Smooth muscle cell (in vitro differentiated cells): ENCODE measurements around the gene SYNDIG1. TPM values are rescaled to one million over a fixed set of nuclear protein-coding genes. Genes with fewer than 3 reads are reported as not detected.

Experiments
- DNase-seq: peaks from one replicate; lab custom pipeline; 2025; ENCODE audit not compliant: unreplicated experiment; lab: John Stamatoyannopoulos, UW
- H2AFZ ChIP-seq: fragments of 200-600 bp; sonication (generic); 2 replicates; pipeline ENCODE4 v1.6.0; 2016; ENCODE audit warnings: antibody characterized with exemption, low read depth, mild to moderate bottlenecking
- H3F3A ChIP-seq: fragments of 200-600 bp; sonication (generic); 2 replicates; pipeline ENCODE4 v1.6.0; 2017; ENCODE audit warnings: antibody characterized with exemption, low read depth
- H3K27ac ChIP-seq: fragments of 200-600 bp; sonication (generic); 2 replicates; pipeline ENCODE4 v1.5.1; 2016; ENCODE audit warnings: low read depth, mild to moderate bottlenecking
- H3K27me3 ChIP-seq: fragments of 200-600 bp; sonication (generic); 2 replicates; pipeline ENCODE4 v1.6.1; 2016; ENCODE audit warnings: low read depth, mild to moderate bottlenecking
- H3K36me3 ChIP-seq: fragments of 200-600 bp; sonication (generic); 2 replicates; pipeline ENCODE4 v1.5.1; 2016; ENCODE audit warnings: low read depth
- H3K4me1 ChIP-seq: fragments of 200-600 bp; sonication (generic); 2 replicates; pipeline ENCODE4 v1.5.1; 2016; ENCODE audit warnings: low read depth
- H3K4me2 ChIP-seq: fragments of 200-600 bp; sonication (generic); 2 replicates; pipeline ENCODE4 v1.6.0; 2016; ENCODE audit warnings: mild to moderate bottlenecking
- H3K4me3 ChIP-seq: fragments of 200-600 bp; sonication (generic); 2 replicates; pipeline ENCODE4 v1.5.1; 2016; ENCODE audit warnings: mild to moderate bottlenecking
- H3K79me2 ChIP-seq: fragments of 200-600 bp; sonication (generic); 2 replicates; pipeline ENCODE4 v1.6.0; 2016; ENCODE audit warnings: low read depth, mild to moderate bottlenecking
- H3K9ac ChIP-seq: fragments of 200-600 bp; sonication (generic); 2 replicates; pipeline ENCODE4 v1.6.0; 2016; ENCODE audit warnings: low read depth
- H3K9me3 ChIP-seq: fragments of 200-600 bp; sonication (generic); replicated peaks from 2 replicates; pipeline ENCODE4 v1.5.1; 2016; ENCODE audit warnings: low read depth
- H4K20me1 ChIP-seq: fragments of 200-600 bp; sonication (generic); 2 replicates; pipeline ENCODE4 v1.6.0; 2016; ENCODE audit warnings: low read depth
- CTCF ChIP-seq: fragments of 200-600 bp; sonication (generic); IDR thresholded peaks from 2 replicates; pipeline ENCODE4 v1.5.1; 2017; ENCODE audit warnings: borderline replicate concordance, mild to moderate bottlenecking, antibody characterized with exemption; ENCODE audit not compliant: insufficient read depth, poor library complexity, severe bottlenecking
- WGBS: methylation state at CpG from one replicate; pipeline ENCODE4 v1.1.7; 2016; ENCODE audit warnings: low lambda C conversion rate; 5-methylcytosine and 5-hydroxymethylcytosine counted together
- polyA plus RNA-seq: library from polyadenylated mRNA; unstranded; fragments of >200 nt; fragmentation: Nextera tagmentation; extraction: Ambion mirVana; gene quantifications from 2 replicates; pipeline ENCODE4 v1.2.1, GENCODE V29; 2016
- total RNA-seq: library from RNA; depleted of rRNA; stranded (reverse); fragments of >200 nt; gene quantifications from 2 replicates; pipeline ENCODE4 v1.2.3, GENCODE V29; 2014

SYNDIG1 gene
- total and polyA plus RNA-seq, 2 experiments from 2014 or later = 1.8 to 2.2 TPM

GRCh38 chr20:24543741-24544140 is 74.3 kb downstream of the SYNDIG1 start:
- H3K4me3 ChIP-seq = no peak overlapping the region
- no peaks in the 10 kb centered on the region for H3K27me3 ChIP-seq
- DNase-seq = no peak
- 83% methylated on average over 6 of the region's 6 CpGs for WGBS
- no peak overlapping the region for H3K27ac ChIP-seq
- no peaks in the 10 kb centered on the region for H3K9me3 ChIP-seq
- H3F3A ChIP-seq = no peaks in the 10 kb centered on the region
- no peak overlapping the region for H2AFZ ChIP-seq
- TF ChIP-seq CTCF = no peak
- no peak overlapping the region for H3K9ac ChIP-seq
- H3K4me1 ChIP-seq = no peaks in the 10 kb centered on the region
- H4K20me1 ChIP-seq = no peaks in the 10 kb centered on the region
- H3K4me2 ChIP-seq = no peak overlapping the region
- H3K36me3 ChIP-seq = no peaks in the 10 kb centered on the region
- no peaks in the 10 kb centered on the region for H3K79me2 ChIP-seq

GRCh38 chr20:24544371-24544770 is 74.9 kb downstream of the SYNDIG1 start:
- 90% methylated on average over 7 of the region's 7 CpGs for WGBS
- Histone ChIP-seq H3K27me3 (no peaks in the 10 kb centered on the region), H3K79me2 (no peaks in the 10 kb centered on the region), H3K4me2 (no peak overlapping the region), H3K4me3 (no peak overlapping the region), H3K36me3 (no peaks in the 10 kb centered on the region), H2AFZ (no peak overlapping the region), H4K20me1 (no peaks in the 10 kb centered on the region), H3K9ac (no peak overlapping the region), H3K27ac (no peak overlapping the region), H3F3A (no peaks in the 10 kb centered on the region), H3K9me3 (no peaks in the 10 kb centered on the region), H3K4me1 (no peaks in the 10 kb centered on the region)
- DNase-seq = no peak
- TF ChIP-seq CTCF = no peak

- H2AFZ ChIP-seq = no peak overlapping the region
- H3K27ac ChIP-seq = no peak overlapping the region
- 92% methylated on average over 11 of the region's 11 CpGs for WGBS
- DNase-seq = no peak
- no peaks in the 10 kb centered on the region for H3K27me3 ChIP-seq
- no peak overlapping the region for H3K4me2 ChIP-seq
- no peaks in the 10 kb centered on the region for H4K20me1 ChIP-seq
- no peaks in the 10 kb centered on the region for H3K9me3 ChIP-seq
- no peaks in the 10 kb centered on the region for H3K36me3 ChIP-seq
- no peak for TF ChIP-seq CTCF
- H3K9ac ChIP-seq = no peak overlapping the region
- no peaks in the 10 kb centered on the region for H3K4me1 ChIP-seq
- no peak overlapping the region for H3K4me3 ChIP-seq
- H3F3A ChIP-seq = no peaks in the 10 kb centered on the region
- H3K79me2 ChIP-seq = no peaks in the 10 kb centered on the region
Observed at GRCh38 chr20:24545168-24545567, 75.7 kb downstream of the SYNDIG1 start.

- no peak overlapping the region for H3K4me2 ChIP-seq
- no peaks in the 10 kb centered on the region for H4K20me1 ChIP-seq
- DNase-seq = no peak
- no peaks in the 10 kb centered on the region for H3K9me3 ChIP-seq
- H3K4me3 ChIP-seq = no peak overlapping the region
- no peaks in the 10 kb centered on the region for H3K79me2 ChIP-seq
- no peak overlapping the region for H2AFZ ChIP-seq
- H3F3A ChIP-seq = no peaks in the 10 kb centered on the region
- no peak for TF ChIP-seq CTCF
- no peaks in the 10 kb centered on the region for H3K4me1 ChIP-seq
- H3K9ac ChIP-seq = no peak overlapping the region
- H3K27ac ChIP-seq = no peak overlapping the region
- H3K36me3 ChIP-seq = no peaks in the 10 kb centered on the region
- H3K27me3 ChIP-seq = no peaks in the 10 kb centered on the region
- WGBS = 97% methylated on average over 2 of the region's 2 CpGs
Observed at GRCh38 chr20:24546232-24546892, 76.9 kb downstream of the SYNDIG1 start.
